BE2C (cell line): ENCODE results near the gene CCND3.

Experiments
- DNase-seq: peaks from one replicate; pipeline ENCODE4 v3.0.0-alpha.2; 2020
- H3K27me3 ChIP-seq: fragments of 250-450 bp; sonication (Bioruptor Pico); 2 replicates; pipeline ENCODE4 v1.5.1; 2020; ENCODE audit warnings: mild to moderate bottlenecking
- H3K36me3 ChIP-seq: fragments of 250-450 bp; sonication (Bioruptor Pico); 2 replicates; pipeline ENCODE4 v1.5.1; 2020; ENCODE audit warnings: mild to moderate bottlenecking
- H3K4me1 ChIP-seq: fragments of 250-450 bp; sonication (Bioruptor Pico); 2 replicates; pipeline ENCODE4 v1.5.1; 2020
- H3K4me3 ChIP-seq: 2 replicates; pipeline ENCODE4 v1.5.1; 2011; ENCODE audit warnings: low read depth, low read length
- H3K9me3 ChIP-seq: fragments of 250-450 bp; sonication (Bioruptor Pico); 2 replicates; pipeline ENCODE4 v1.5.1; 2020
- TF ChIP-seq, protein P1 (sequence below): IDR thresholded peaks from 2 replicates; pipeline ENCODE4 v1.5.1; 2012; ENCODE audit warnings: mild to moderate bottlenecking, low read depth, low read length

The CCND3 gene

DNA sequence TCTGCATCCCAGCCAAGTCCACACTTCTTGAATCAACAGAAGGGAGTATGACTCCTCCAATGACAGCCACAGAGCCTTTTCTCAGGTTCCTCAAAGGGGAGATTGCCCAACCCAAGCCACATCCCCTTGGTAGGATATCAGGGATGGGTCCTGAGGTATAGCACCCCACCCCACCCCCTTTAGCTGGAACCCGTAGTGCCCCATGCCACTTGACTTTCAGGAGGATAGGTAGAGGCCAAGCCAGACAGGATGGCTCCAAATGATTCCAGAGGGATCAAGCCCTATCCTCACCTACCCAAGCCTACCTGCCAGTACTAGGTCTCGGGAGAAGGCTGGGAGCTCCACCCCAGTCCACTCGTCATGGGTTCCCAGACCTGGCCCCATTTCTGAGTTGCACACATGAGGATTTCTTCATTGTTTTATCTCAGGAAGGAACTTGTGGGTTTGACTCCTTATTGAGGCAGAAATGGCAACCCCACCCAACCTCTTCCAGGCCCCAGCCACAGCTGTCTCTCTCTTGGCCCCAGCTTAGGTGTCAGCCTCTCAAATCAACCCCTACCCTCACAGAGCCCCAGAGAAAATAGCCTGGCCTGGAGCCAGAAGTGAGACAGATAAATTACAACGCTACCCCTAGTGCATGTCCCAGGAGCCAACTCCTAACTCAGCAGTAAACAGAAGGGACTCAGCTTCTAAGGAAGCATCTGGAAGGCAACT is 3.6 kb downstream of the CCND3 start:
- Histone ChIP-seq H3K36me3 (peaks cover 26% of the 10 kb centered on the region), H3K9me3 (no peaks in the 10 kb centered on the region), H3K27me3 (no peaks in the 10 kb centered on the region), H3K4me1 (no peaks in the 10 kb centered on the region), H3K4me3 (no peak overlapping the region)
- DNase-seq: no peak
- TF ChIP-seq, protein P1, sequence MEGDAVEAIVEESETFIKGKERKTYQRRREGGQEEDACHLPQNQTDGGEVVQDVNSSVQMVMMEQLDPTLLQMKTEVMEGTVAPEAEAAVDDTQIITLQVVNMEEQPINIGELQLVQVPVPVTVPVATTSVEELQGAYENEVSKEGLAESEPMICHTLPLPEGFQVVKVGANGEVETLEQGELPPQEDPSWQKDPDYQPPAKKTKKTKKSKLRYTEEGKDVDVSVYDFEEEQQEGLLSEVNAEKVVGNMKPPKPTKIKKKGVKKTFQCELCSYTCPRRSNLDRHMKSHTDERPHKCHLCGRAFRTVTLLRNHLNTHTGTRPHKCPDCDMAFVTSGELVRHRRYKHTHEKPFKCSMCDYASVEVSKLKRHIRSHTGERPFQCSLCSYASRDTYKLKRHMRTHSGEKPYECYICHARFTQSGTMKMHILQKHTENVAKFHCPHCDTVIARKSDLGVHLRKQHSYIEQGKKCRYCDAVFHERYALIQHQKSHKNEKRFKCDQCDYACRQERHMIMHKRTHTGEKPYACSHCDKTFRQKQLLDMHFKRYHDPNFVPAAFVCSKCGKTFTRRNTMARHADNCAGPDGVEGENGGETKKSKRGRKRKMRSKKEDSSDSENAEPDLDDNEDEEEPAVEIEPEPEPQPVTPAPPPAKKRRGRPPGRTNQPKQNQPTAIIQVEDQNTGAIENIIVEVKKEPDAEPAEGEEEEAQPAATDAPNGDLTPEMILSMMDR: no peak

DNA sequence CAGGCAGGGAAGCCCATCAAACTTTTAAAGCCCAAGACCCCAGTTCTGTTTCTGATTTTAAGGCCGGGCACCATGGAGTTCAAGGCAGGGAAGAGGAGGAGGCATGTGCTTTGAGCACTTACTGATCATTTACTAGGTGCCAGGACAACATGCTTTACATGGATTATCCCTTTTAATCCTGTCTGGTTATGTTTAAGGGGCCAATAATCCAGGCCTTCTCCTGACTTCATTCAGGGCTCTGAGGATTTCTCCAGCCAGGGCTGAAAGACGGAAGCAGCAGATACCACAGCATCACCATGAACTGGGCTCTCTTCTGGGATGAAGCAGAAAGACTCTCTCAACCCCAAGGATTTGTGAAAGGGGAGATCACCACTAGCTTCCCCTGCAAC is 4.1 kb downstream of the CCND3 start:
- no peak for DNase-seq
- TF ChIP-seq, protein P1: no peak
- Histone ChIP-seq H3K4me3 (no peak overlapping the region), H3K9me3 (no peaks in the 10 kb centered on the region), H3K36me3 (peaks cover 32% of the 10 kb centered on the region), H3K4me1 (no peaks in the 10 kb centered on the region), H3K27me3 (no peaks in the 10 kb centered on the region)

DNA sequence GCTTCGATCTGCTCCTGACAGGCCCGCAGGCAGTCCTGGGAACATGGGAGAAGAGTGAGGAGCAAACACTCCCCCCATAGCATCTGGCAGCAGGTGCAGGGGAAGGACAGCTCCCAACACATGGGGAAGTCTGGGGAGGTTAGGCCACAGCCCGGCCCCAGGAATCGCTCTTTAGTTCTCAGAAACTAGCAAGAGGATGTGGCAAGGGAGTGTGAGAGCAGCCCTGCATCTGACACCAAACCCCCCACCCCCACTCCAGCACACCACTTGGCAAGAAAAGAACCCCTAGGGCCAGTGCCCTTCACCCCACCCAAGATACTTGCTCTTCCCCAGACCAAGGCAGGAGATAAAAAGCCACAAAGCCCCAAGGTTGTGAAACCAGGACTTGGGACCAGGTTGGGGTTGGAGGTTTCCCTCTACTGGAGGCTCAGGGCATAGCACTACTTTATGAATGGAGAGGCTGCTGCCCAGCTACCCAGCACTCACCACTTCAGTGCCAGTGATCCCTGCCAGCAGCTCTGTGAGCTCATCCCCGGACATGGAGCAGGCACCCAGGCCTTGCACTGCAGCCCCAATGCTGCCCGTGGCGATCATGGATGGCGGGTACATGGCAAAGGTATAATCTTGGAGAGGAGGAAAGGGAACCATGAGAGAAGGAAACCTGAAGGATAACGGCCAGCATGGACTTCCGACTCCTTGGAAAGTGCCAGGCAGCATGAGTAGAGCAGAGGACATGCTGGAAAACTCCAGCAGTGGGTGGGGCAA is 5.4 kb downstream of the CCND3 start:
- no peaks in the 10 kb centered on the region for H3K9me3 ChIP-seq
- H3K4me1 ChIP-seq: no peaks in the 10 kb centered on the region
- no peak overlapping the region for H3K4me3 ChIP-seq
- H3K36me3 ChIP-seq: peaks cover 44% of the 10 kb centered on the region
- DNase-seq: peak; percentile 75
- H3K27me3 ChIP-seq: no peaks in the 10 kb centered on the region
- TF ChIP-seq, protein P1: peak; percentile 88

DNA sequence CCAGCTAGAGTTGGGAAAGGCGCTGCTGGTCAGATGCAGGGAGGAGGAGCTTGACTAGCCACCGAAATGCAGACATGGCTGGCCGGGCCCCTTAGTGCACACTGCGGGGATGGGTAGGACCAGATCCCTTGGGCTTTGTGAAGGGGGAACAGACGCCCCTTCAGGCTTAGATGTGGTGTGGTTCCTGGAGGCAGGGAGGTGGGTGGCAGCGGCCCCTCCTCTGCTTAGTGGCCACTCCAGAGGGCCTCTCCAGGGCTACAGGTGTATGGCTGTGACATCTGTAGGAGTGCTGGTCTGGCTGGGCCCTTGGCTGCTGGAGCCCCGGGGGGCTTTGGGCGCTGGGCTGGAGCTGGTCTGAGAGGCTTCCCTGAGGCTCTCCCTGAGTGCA is 5.9 kb downstream of the CCND3 start:
- TF ChIP-seq, protein P1: no peak
- Histone ChIP-seq H3K9me3 (no peaks in the 10 kb centered on the region), H3K4me1 (no peaks in the 10 kb centered on the region), H3K36me3 (peaks cover 48% of the 10 kb centered on the region), H3K4me3 (no peak overlapping the region), H3K27me3 (no peaks in the 10 kb centered on the region)
- DNase-seq: peak; percentile 32

DNA sequence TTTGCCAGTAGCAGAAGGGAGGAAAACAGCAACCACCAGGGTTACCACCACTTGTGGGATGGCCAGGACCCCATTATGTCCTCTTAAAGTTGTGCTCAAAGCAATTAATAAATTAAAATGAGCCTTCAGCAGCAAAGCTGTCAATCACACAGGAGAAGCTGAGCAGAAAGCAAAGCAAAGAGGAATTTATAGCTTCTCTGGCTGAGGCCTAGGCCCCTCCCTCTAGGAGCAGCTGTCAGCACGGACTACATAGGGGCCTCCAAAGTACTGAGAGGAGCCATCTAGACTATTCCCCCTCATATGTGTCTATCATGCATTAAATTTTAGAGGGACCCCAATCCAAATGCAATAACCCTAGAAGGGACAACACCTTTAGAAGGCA is 6.4 kb downstream of the CCND3 start:
- no peak for DNase-seq
- Histone ChIP-seq H3K36me3 (peaks cover 53% of the 10 kb centered on the region), H3K9me3 (no peaks in the 10 kb centered on the region), H3K27me3 (no peaks in the 10 kb centered on the region), H3K4me3 (no peak overlapping the region), H3K4me1 (no peaks in the 10 kb centered on the region)
- TF ChIP-seq, protein P1: no peak
